ENCODE results near the gene UBE3D.

- TF ChIP-seq POLR2A (IDR thresholded peaks at IDR 0.05) (no peak), CTCF (IDR thresholded peaks at IDR 0.05) (no peak)
Observed at GRCh38 chr6:82951389-82951788, 114.3 kb downstream of the UBE3D start.
